Loucy (cell line): Measurements from ENCODE around the gene BOLA2B.

Source experiments
- EZH2phosphoT487 ChIP-seq: fragments of 200-600 bp; IDR thresholded peaks from 2 replicates; pipeline ENCODE4 v1.6.1; 2018; ENCODE audit warnings: antibody characterized with exemption, mild to moderate bottlenecking, moderate library complexity, borderline replicate concordance
- TF ChIP-seq, protein P1 (sequence below): fragments of 200-600 bp; sonication (generic); conservative IDR thresholded peaks from 2 replicates; pipeline ENCODE4 v1.5.1; 2014; ENCODE audit warnings: mild to moderate bottlenecking, antibody characterized with exemption, low read length

DNA sequence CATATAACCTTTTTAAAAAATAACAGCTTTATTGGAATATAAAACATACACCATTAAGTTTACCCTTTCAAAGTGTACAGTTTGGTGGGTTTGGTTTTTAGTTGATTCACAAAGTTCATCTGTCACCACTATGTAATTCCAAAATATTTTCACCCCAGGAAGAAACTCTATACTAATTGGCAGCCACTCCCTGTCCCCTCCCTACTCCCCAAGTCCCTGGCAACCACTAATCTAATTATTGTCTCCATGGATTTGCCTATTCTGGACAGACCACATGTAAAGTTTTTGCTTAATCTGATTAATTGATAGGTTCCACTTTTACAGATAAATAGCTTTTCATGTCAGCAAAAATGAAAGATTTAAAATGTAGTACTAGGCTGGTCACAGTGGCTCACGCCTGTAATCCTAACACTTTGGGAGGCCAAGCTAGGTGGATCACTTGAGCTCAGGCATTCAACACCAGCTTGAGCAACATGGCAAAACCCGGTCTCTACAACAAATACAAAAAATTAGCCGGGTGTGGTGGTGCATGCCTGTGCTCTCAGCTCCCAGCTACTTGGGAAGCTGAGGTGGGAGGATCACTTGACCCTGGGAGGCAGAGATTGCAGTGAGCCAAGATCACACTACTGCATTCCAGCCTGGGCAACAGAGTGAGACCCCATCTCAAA, 45.5 kb downstream of the BOLA2B start:
- TF ChIP-seq, protein P1, sequence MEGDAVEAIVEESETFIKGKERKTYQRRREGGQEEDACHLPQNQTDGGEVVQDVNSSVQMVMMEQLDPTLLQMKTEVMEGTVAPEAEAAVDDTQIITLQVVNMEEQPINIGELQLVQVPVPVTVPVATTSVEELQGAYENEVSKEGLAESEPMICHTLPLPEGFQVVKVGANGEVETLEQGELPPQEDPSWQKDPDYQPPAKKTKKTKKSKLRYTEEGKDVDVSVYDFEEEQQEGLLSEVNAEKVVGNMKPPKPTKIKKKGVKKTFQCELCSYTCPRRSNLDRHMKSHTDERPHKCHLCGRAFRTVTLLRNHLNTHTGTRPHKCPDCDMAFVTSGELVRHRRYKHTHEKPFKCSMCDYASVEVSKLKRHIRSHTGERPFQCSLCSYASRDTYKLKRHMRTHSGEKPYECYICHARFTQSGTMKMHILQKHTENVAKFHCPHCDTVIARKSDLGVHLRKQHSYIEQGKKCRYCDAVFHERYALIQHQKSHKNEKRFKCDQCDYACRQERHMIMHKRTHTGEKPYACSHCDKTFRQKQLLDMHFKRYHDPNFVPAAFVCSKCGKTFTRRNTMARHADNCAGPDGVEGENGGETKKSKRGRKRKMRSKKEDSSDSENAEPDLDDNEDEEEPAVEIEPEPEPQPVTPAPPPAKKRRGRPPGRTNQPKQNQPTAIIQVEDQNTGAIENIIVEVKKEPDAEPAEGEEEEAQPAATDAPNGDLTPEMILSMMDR, result no peak
- TF ChIP-seq EZH2phosphoT487, result no peak
